PC-9 (cell line): ENCODE results near the gene TBL1Y.

Source experiments
- CTCF ChIP-seq: fragments of 200-600 bp; sonication (generic); conservative IDR thresholded peaks from 2 replicates; pipeline ENCODE4 v1.6.1; 2017; ENCODE audit warnings: mixed run types, antibody characterized with exemption, mild to moderate bottlenecking, moderate library complexity
- EZH2 ChIP-seq: fragments of 200-600 bp; sonication (generic); IDR thresholded peaks from 2 replicates; pipeline ENCODE4 v1.8.0; 2017; ENCODE audit warnings: antibody characterized with exemption, low read depth

GRCh38 chrY:6966521-6966920 is 56.0 kb downstream of the TBL1Y start:
- no peak for TF ChIP-seq CTCF
- no peak for TF ChIP-seq EZH2
